Natural killer cell (primary cell): ENCODE results near the gene SUMF1. TPM values are rescaled to one million over a fixed set of nuclear protein-coding genes. Genes with fewer than 3 reads are reported as not detected.

Experiments
- ATAC-seq, 3 donors: fragments of 150-1000 bp in 2 of 3; fragments of 200-7000 bp in 1 of 3; cut with Tn5 transposase; 1 replicate in 1 of 3; 2 replicates in 2 of 3; pipeline ENCODE4 v1.10.0; 2021; ENCODE audit warnings: mild to moderate bottlenecking in 2 of 3, moderate library complexity in 2 of 3
- DNase-seq, 2 donors: peaks; one replicate each; pipeline versions ENCODE4 v3.0.0 to v3.0.0-alpha.2; 2013 to 2021; ENCODE audit warnings: mixed read lengths in 1 of 2
- H3K27ac ChIP-seq: one replicate; pipeline ENCODE4 v1.5.1; 2013; ENCODE audit warnings: mild to moderate bottlenecking, low read length
- H3K27me3 ChIP-seq: one replicate; pipeline ENCODE4 v1.6.1; 2013; ENCODE audit warnings: low read length; ENCODE audit not compliant: control insufficient read depth, insufficient read depth
- H3K36me3 ChIP-seq: one replicate; pipeline ENCODE4 v1.6.1; 2013; ENCODE audit warnings: low read length; ENCODE audit not compliant: control insufficient read depth, insufficient read depth
- H3K4me1 ChIP-seq: one replicate; pipeline ENCODE4 v1.6.1; 2013; ENCODE audit warnings: low read length; ENCODE audit not compliant: control insufficient read depth, insufficient read depth
- H3K4me3 ChIP-seq: one replicate; pipeline ENCODE4 v1.5.1; 2013; ENCODE audit warnings: low read length
- H3K9me3 ChIP-seq: one replicate; pipeline ENCODE4 v1.6.1; 2013; ENCODE audit warnings: low read length; ENCODE audit not compliant: control insufficient read depth, insufficient read depth
- H3K27ac Mint-ChIP-seq, 2 donors: one replicate each; pipeline ENCODE4 v1.8.0; 2022; ENCODE audit warnings: mild to moderate bottlenecking in 2 of 2, mixed read lengths in 2 of 2, moderate library complexity in 1 of 2
- H3K27me3 Mint-ChIP-seq, 2 donors: one replicate each; pipeline ENCODE4 v1.8.0; 2022; ENCODE audit warnings: low read depth in 2 of 2, mixed read lengths in 2 of 2
- H3K36me3 Mint-ChIP-seq: one replicate; pipeline ENCODE4 v1.8.0; 2022; ENCODE audit warnings: mixed read lengths
- H3K4me1 Mint-ChIP-seq, 2 donors: one replicate each; pipeline ENCODE4 v1.8.0; 2022; ENCODE audit warnings: mixed read lengths in 2 of 2
- H3K4me3 Mint-ChIP-seq: one replicate; pipeline ENCODE4 v1.8.0; 2022; ENCODE audit warnings: mild to moderate bottlenecking, moderate library complexity, mixed read lengths
- H3K9me3 Mint-ChIP-seq, 2 donors: one replicate each; pipeline ENCODE4 v1.8.0; 2022; ENCODE audit warnings: mixed read lengths in 2 of 2
- WGBS: methylation state at CpG from one replicate; pipeline ENCODE4 v1.1.7; 2013; ENCODE audit warnings: missing lambda C conversion rate; ENCODE audit not compliant: insufficient coverage; 5-methylcytosine and 5-hydroxymethylcytosine counted together
- intact Hi-C: fragments of 100-400 bp; cut with micrococcal nuclease; formaldehyde crosslinking; loops from one replicate; pipeline ENCODE4 v1.14.2; 2022
- total RNA-seq, 4 donors: library from RNA; stranded (reverse); fragments of 120-200 nt in 1 of 4; gene quantifications; one replicate each; pipeline versions ENCODE4 v1.2.3 to v1.2.4, GENCODE V29; 2013 to 2022
- TF ChIP-seq, protein P1 (sequence below): fragments of 200-600 bp; IDR thresholded peaks from one replicate; pipeline ENCODE4 v1.8.0; 2022; ENCODE audit warnings: antibody characterized with exemption

The SUMF1 gene
- total RNA-seq, 3 donors from 2014 or later (not counting 1 experiment from before 2014, with no cell fraction given) = 16.3 to 19.8 (median 19.3) TPM

DNA sequence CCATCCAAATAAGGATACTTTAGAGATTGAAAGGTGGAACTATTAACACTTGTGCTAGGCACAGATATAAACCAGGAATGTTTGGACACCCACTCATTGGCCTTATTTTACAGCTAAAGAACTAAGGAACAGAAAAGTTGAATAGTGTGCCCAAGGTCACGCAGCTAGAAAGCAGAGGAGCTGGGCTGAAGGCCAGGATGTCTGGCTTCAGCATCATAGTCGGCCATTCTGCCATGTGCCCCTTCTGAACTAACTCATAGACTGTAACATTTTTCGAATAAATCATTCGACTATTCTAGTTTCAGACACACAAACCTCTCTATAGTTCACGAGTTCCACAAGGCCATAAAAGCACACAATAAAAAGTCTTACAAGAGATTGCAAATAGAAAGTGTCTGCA is 71.1 kb downstream of the SUMF1 start:
- 98% methylated on average over 5 of the region's 5 CpGs for WGBS
- Mint-ChIP-seq H3K9me3 (peaks cover 0 to under 1% of the 10 kb centered on the region in 2 donors), H3K36me3 (peaks cover 11% of the 10 kb centered on the region), H3K4me3 (peak overlapping the region; percentile 25), H3K27ac (peak overlapping the region; percentile 87 to 92), H3K4me1 (peaks cover 41 to 45% of the 10 kb centered on the region in 2 donors), H3K27me3 (no peaks in the 10 kb centered on the region)
- Histone ChIP-seq H3K27me3 (no peaks in the 10 kb centered on the region), H3K4me3 (no peak overlapping the region), H3K27ac (no peak overlapping the region), H3K4me1 (peaks cover 23% of the 10 kb centered on the region), H3K9me3 (no peaks in the 10 kb centered on the region), H3K36me3 (peaks cover 1% of the 10 kb centered on the region)
- intact Hi-C loops = no loop called here
- ATAC-seq = no peak
- DNase-seq = no peak
- TF ChIP-seq, protein P1, sequence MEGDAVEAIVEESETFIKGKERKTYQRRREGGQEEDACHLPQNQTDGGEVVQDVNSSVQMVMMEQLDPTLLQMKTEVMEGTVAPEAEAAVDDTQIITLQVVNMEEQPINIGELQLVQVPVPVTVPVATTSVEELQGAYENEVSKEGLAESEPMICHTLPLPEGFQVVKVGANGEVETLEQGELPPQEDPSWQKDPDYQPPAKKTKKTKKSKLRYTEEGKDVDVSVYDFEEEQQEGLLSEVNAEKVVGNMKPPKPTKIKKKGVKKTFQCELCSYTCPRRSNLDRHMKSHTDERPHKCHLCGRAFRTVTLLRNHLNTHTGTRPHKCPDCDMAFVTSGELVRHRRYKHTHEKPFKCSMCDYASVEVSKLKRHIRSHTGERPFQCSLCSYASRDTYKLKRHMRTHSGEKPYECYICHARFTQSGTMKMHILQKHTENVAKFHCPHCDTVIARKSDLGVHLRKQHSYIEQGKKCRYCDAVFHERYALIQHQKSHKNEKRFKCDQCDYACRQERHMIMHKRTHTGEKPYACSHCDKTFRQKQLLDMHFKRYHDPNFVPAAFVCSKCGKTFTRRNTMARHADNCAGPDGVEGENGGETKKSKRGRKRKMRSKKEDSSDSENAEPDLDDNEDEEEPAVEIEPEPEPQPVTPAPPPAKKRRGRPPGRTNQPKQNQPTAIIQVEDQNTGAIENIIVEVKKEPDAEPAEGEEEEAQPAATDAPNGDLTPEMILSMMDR = no peak

DNA sequence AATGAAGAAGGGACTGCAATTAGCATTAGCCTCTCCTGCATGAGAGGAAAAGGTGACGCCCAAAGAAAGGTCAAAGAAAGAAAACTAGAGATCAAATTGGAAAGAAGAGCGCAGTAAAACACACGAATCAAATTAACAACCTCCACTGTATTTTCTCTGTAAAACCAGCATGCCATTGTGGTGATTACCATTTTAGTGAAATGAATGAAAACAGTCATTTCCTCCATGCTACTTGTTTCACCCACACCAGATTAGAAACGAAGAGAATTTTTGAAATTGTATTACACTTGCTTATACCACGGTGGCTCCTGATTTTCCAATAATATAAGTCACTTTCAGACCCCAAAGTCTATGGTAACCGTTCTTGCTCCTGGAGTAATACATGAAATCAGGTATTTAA is 71.6 kb downstream of the SUMF1 start:
- H3K27me3 ChIP-seq = no peaks in the 10 kb centered on the region
- H3K36me3 ChIP-seq = peaks cover 1% of the 10 kb centered on the region
- Mint-ChIP-seq H3K27ac (peak overlapping the region; percentile 87 to 92), H3K4me1 (peaks cover 41 to 45% of the 10 kb centered on the region in 2 donors), H3K27me3 (no peaks in the 10 kb centered on the region), H3K9me3 (peaks cover 0 to 4% of the 10 kb centered on the region in 2 donors), H3K4me3 (peak overlapping the region; percentile 25), H3K36me3 (peaks cover 14% of the 10 kb centered on the region)
- intact Hi-C loops = no loop called here
- no peak overlapping the region for H3K27ac ChIP-seq
- H3K4me3 ChIP-seq = no peak overlapping the region
- DNase-seq (no peak), ATAC-seq (no peak)
- no peaks in the 10 kb centered on the region for H3K9me3 ChIP-seq
- 86% methylated on average over 3 of the region's 6 CpGs for WGBS
- H3K4me1 ChIP-seq = peaks cover 23% of the 10 kb centered on the region
- TF ChIP-seq, protein P1 = no peak

GRCh38 chr3:4394567-4394966 is 72.5 kb downstream of the SUMF1 start:
- H3K27me3 Mint-ChIP-seq = no peaks in the 10 kb centered on the region
- peak overlapping the region; percentile 71 for H3K27ac ChIP-seq
- intact Hi-C loops = loop anchor here (5.0 kb wide), 2 partner anchors 42 to 353 kb away; no protein-coding TSS in a partner anchor
- H3K4me3 ChIP-seq = no peak overlapping the region
- peaks cover 23% of the 10 kb centered on the region for H3K4me1 ChIP-seq
- TF ChIP-seq, protein P1 = no peak
- H3K36me3 Mint-ChIP-seq = peaks cover 14% of the 10 kb centered on the region
- DNase-seq (no peak), ATAC-seq (peak in 2 of 3 donors; percentile 6 to 36)
- H3K9me3 ChIP-seq = no peaks in the 10 kb centered on the region
- H3K27ac Mint-ChIP-seq = peak overlapping the region; percentile 85 to 87
- H3K36me3 ChIP-seq = peaks cover 1% of the 10 kb centered on the region
- peaks cover 0 to 4% of the 10 kb centered on the region in 2 donors for H3K9me3 Mint-ChIP-seq
- 90% methylated on average over 2 of the region's 2 CpGs for WGBS
- peaks cover 41 to 45% of the 10 kb centered on the region in 2 donors for H3K4me1 Mint-ChIP-seq
- no peaks in the 10 kb centered on the region for H3K27me3 ChIP-seq
- peak overlapping the region; percentile 68 for H3K4me3 Mint-ChIP-seq

DNA sequence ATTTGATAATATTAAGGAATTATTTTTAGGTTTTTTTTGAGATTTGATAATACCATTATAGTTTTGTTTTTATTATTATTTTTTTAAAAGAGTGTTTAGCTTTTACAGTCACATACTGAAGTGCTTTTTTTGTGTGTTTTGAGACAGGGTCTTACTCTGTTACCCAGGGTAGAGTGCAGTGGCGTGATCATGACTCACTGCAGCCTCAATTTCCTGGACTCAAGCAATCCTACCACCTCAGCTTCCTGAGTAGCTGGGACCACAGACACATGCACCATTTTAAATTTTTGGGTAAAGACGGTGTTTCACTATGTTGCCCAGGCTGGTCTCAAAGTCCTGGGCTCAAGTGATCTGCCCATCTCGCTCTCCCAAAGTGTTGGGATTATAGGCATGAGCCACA is 73.0 kb downstream of the SUMF1 start:
- Mint-ChIP-seq H3K27me3 (no peaks in the 10 kb centered on the region), H3K4me3 (peak overlapping the region; percentile 68), H3K36me3 (peaks cover 14% of the 10 kb centered on the region), H3K27ac (peak overlapping the region; percentile 85 to 87), H3K9me3 (peaks cover 0 to 4% of the 10 kb centered on the region in 2 donors), H3K4me1 (peaks cover 41 to 45% of the 10 kb centered on the region in 2 donors)
- ATAC-seq (peak; percentile 77 to 86 (median 78)), DNase-seq (peak; percentile 38 to 40)
- Histone ChIP-seq H3K4me3 (no peak overlapping the region), H3K9me3 (no peaks in the 10 kb centered on the region), H3K27me3 (no peaks in the 10 kb centered on the region), H3K36me3 (peaks cover 1% of the 10 kb centered on the region), H3K27ac (peak overlapping the region; percentile 71), H3K4me1 (peaks cover 23% of the 10 kb centered on the region)
- WGBS = 39% methylated on average over 3 of the region's 3 CpGs
- TF ChIP-seq, protein P1 = no peak
- intact Hi-C loops = loop anchor here (5.0 kb wide), 2 partner anchors 42 to 353 kb away; no protein-coding TSS in a partner anchor
